Left renal pelvis (tissue), 4 donors: Measurements from ENCODE around the gene RBPJ. TPM values are rescaled to one million over a fixed set of nuclear protein-coding genes. Genes with fewer than 3 reads are reported as not detected.
"Not testable (repeated sequence)": the region's sequence is repeated elsewhere in the genome, so short reads cannot be mapped to it uniquely, and the experiment has no call there.

Source experiments
- DNase-seq, 4 donors: peaks; one replicate each; pipeline ENCODE4 v3.0.0-alpha.2; 2013; ENCODE audit warnings: low read depth in 4 of 4, low spot score in 3 of 4
- polyA plus RNA-seq, 4 donors: library from polyadenylated mRNA; unstranded; fragments of 120-200 nt; gene quantifications; one replicate each; pipeline ENCODE4 v1.2.1, GENCODE V29; 2013; ENCODE audit not compliant: insufficient read length in 4 of 4

The RBPJ gene
- polyA plus RNA-seq, 4 donors, result 80.2 to 106 (median 85.4) TPM

DNA sequence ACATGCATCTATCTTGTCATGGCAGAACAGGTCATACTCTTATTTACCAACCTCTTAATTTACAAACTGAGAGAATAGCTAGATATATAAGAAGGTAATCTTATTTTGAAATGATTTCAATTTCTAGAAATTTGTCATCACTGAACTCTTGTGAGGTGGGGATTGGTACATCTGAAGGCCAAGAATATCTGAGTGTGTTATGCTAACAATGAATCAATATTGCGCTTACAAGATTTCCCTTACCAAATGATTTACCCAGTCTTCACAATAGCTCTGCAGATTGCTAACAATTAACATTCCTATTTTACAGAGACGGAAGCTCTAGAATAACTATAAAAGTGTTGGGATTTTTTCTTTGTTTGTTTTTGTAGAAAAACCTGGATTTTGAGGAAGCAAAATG, 48.3 kb downstream of the RBPJ start:
- DNase-seq, result no peak

DNA sequence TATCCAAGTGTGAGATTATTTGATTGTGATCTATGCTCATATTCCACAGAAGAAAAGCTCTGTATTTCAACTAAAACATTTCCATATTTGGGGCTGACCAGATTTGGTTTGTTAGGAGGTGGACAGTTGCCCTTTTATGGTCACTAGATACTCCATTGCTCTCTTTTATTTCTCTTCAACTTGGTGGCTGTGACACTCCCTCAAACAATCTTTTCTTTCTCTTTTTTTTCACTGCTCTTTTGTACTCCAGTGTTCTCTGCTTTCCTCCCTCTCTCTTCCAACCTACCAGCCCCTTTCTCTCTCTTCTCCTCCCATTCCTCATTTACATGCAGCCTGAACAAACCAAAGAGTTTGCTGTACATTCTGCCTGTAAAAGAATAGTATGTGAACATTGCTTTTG, 48.8 kb downstream of the RBPJ start:
- DNase-seq, result no peak

DNA sequence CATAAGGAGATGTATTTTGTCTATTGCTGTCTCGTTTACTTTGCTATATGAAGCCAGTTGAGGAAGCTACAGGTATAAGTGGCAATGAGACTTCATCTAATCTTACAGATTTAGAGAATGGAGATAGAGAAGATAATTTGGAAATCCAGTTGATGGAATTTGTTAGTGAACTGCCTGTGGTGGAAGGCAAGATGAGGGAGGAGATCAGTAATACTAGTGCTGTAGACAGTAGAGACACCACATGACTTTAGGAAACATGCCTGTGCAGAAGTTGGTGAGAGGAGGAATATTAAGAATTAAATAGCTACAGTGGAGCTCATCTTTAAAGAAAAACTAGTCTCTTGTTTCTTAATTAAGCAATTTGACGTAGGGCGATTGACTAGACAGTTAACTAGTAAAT, 51.3 kb downstream of the RBPJ start:
- no peak for DNase-seq

DNA sequence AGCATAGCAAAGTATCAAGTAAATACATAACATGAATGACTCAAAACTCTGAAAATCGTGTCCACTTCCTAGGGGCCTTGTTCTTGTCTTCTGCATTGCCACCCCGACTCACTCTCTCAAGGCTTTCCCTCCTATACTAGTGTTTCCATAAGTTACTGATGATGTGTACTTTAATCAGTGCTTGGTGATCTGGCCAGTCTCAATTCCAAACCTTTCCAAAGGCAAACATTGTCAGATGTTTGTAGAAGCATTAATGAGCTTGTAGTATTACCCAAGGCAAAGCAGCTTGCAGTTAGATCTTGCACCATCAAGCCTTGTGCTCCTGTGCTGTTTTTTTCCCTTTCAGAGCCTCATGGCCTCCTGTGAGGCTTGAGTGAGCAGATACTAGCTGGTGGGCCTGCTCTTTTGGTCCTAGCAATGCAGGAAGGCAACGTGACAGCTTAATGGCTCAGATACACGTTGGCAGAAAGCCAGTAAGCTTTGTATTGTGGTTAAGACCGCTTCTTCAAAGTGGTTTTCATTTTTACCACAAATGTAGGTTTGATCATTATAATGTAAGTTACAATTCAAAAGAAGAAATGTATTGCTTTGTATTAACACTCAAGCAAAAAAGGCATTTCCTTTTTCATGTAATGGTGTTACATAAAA, 51.8 kb downstream of the RBPJ start:
- peak; percentile 19 to 41 (median 32) for DNase-seq

DNA sequence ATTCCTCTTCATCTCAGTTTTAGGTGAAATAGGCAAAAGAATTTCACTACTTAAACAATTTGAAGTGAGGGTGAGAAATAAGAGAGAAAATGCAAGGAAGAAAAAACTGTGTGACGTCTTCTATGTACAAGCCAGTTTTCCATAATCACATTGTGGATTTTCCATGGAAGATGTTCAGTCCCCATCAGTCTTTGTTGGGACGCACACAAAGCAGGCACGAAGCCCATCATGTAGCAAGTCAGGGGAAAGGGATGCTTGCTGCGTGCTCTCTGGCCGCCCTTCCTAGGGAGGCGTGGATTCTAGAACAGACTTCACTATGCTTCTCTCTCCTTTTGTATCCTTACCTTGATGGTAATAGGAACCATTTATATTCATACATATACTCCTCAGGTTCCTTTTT, 54.7 kb downstream of the RBPJ start:
- DNase-seq, result no peak

DNA sequence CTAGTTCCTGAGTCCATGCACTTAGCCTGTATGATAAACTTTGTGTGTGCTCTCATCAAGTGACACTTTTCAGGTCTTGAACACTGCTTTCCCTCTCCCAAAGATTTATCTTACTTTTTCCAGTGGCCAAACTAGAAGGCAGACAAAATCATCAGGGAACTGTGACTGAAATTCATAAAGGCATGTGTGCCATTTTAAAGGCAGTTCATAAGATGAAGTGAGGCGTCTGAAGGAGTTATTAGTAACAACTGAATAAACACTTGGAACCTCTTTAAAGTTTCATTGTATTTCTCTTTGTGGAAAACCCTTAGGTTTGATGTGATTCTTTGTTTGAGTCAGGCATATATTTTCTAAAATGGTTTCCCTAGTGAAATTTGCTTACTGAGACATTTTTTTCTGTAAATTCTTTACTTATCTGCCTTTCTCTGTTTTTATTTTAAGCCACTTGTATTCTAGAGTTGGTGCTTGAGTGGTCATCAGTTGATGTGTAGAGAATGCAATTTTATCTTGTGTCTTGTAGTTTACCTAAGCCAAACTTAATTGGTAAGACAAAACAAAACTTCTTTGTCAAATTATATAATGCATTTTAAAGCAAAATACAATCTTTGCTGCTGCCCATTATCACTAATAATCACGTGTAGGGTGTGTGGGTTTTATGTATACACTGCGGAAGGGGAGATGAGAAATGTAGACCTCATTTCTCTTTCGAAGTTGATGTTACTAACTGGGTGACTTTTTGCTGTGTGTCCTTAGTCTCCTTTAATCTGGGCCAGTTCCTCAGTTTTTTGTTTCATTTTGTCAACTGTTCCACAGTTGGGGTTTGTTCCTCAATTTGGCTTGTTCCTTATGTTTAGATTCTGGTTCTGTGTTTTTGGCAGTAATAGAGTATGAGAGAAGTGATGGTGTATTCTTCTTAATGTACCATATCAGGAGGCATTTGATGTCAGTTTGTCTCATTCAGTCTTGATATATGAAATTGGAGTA, 56.8 kb downstream of the RBPJ start:
- no peak for DNase-seq

DNA sequence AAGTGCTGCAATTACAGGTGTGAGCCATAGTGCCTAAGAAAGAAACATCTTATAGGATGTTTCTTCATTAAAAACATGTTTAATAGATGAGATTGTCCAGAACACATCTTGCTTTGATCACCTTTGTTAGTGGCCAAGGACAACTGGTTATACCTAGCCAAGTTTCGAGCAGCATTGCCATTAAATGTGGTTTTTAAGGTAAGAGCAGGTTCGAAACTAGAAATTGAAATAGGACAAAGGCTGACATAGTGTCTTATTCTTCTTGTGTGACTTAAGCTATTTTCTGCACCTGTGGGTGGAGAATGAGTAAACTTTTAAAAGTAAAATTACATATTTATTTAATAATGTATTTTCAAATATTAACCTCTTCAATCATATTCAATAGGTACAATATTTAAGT, 59.0 kb downstream of the RBPJ start:
- DNase-seq, result no peak

DNA sequence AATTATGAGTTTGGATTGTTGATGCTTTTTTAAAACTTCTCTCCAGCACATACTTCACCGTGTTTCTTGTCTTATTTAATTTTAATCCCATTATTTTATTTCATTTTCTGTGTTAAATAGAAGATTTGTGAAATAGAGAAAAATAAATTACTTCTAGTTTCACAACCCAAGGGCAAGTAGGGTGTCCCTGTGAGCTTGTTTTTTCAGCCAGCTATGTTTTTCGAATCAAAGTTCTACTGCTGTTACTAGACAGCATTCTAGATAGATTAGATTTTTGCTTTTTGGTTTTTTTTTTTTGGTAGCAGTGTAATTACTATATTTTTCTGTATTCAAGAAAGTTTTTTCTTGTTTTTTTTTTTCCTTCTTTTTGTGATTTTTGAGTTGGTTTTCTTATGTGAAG, 59.9 kb downstream of the RBPJ start:
- no peak for DNase-seq

DNA sequence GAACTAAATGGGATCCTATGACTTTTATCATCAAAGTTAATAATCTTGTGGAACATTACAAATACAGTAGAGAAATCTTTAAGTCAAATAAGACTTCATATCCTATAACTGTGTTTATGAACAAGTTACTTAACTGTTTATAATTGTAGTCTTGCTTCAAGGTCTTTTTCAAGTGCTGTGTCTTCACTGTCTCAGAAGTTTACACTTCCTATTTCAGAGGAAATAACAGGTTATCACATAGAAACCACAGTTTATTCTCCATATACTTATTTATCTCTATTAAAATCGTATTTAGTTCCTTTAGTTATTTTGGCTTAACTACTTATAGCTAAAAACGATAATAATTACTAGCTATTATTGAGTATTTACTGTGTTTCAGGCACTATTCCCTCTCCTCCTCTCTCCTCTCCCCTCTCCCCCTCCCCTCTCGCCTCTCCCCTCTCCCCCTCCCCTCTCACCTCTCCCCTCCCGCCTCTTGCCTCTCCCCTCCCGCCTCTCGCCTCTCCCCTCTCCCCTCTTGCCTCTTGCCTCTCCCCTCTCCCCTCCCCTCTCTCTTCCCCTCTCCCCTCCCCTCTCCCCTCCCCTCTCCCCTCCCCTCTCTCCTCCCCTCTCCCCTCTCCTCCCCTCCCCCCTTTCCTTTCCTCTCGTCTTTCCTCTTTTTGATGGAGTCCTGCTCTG, 63.7 kb downstream of the RBPJ start:
- no peak for DNase-seq

DNA sequence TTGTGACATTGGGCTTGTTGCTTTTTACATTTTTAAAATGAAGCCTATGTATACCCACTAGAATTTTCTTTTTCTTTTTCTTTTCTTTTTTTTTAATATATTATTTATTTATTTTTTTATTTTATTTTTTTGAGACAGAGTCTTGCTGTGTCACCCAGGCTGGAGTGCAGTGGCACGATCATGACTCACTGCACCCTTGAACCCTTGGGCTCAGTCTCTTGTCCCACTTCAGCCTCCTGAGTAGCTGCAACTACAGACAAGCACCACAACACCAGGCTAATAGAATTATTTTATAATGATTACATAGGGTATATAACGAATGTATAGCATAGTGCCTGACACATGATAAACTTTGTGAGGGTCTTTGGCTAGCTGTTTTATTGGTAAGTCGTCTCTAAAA, 64.9 kb downstream of the RBPJ start:
- no peak for DNase-seq

DNA sequence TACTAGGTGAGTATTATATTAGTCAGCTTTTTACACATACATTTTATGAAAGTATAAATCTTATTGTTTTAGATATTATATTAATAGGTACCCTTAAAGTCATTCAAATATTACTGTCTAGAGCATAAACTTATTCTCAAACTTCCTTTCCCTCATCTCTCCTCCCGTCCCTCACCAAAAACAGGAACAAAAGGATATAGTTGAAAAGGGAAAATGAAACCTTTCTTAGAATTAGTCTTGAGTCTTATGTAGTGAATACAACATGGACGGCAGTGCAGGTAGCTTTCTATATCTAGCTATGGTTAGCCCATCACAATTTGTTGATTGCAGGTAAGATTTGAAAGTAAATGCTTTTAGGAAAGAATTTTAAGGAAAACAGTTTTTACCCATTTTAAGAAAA, 65.6 kb downstream of the RBPJ start:
- no peak for DNase-seq

DNA sequence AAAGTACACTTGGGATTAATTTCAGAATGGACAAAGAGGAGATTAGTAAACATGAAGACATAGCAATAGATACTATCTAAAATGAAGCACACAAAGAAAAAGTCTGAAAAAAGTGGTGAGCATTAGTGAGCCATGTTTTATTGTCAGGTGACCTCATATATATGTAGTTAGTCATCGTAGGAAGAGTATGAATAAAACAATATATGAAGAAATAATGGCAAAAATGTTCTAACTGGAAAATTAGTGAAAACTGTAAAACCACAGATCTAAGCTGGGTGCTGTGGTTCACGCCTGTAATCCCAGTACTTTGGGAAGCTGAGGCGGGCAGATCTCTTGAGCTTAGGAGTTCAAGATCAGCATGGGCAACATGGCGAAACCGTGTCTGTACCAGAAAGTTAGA, 67.9 kb downstream of the RBPJ start:
- DNase-seq, result no peak

DNA sequence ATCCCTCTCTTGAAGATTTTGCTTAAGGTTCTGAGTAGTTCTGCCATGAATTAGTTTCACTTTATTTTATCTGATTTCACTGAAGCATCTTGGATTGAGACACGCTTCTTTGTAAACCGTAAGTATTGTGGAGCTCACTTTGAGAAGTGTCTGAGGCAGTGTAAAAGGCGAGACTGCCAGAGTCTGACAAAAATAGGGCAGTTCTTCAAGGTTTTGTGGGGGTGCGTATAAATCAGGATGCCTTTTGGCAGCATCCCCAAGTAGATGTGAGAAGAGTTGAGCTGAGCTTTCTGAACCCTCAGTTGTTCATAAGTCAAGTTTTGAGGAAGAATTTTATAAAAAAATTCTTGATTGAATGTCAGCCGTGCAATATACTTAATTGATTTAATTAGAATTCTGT, 76.3 kb downstream of the RBPJ start:
- DNase-seq, result no peak

DNA sequence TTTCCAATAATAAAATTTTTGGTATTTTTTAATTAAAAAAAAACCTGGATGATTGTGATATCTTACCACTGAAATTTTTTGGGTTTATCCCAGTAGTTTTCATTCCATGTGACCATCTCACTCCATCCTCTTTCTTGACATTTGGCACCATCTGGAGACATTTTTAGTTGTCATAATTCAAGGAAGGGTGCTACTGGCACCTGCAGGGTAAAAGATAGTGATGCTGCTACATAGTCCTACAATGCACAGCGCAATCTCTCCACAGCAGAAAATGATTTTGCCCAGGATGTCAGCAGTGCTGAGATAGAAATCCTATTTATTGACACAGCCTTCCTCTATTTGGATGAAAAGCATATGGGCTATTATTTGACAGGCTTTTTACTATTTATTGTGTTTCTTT, 79.3 kb downstream of the RBPJ start:
- DNase-seq, result no peak

DNA sequence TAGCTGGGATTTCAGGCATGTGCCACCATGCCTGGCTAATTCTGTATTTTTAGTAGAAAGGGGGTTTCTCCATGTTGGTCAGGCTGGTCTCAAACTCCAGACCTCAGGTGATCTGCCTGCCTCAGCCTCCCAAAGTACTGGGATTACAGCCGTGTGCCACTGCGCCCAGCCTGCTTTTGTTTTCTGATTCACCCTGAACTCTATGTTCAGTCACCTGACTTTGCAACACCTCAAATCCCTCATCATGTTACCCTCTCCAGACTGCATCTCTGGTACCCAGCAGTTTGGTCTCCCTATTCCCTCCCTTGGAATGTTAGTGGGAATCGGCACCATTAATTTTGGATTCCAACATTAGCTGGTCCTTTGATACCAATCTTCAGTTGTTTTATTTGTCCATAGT, 81.2 kb downstream of the RBPJ start:
- not testable (repeated sequence) for DNase-seq

DNA sequence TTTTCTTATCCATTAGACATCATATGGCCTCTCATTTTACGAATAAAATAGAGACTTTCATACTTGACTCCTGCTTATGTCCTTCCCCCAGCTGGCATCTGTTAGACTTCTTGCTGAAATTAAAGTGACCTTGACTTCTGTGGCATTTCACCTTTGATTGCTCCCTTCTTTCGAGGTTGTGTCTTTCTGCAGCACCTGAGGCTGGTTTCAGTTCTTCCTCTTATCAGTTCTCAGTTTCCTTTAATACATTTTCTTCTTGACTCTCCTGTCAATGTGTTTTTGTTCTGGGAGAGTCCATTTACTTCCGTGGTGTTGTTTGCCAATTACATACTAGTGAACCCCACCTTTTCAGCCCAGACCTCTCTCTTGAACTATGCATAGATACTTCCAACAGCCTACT, 81.6 kb downstream of the RBPJ start:
- DNase-seq, result no peak

DNA sequence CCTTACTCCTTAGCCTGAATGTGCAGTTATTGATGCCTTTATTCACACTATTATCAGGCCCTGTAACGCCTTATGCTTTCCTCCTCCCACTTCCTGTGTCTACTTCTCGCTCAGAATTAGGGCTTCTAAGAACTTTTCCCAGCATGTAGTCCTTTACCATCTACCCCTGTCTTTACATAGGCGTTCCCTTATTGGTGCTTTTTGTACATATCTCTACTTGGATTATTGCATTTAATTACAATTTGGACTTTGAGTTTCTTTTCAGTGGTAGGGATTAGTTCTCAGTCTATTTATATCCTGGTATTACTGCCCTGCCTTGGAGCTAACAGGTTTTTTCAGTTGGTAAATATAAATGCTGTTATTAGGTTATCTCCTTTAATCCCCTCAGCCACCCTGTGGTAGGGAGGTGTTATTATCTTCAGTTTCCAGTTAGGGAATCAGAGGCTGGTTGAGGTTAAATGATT, 84.0 kb downstream of the RBPJ start:
- no peak for DNase-seq

DNA sequence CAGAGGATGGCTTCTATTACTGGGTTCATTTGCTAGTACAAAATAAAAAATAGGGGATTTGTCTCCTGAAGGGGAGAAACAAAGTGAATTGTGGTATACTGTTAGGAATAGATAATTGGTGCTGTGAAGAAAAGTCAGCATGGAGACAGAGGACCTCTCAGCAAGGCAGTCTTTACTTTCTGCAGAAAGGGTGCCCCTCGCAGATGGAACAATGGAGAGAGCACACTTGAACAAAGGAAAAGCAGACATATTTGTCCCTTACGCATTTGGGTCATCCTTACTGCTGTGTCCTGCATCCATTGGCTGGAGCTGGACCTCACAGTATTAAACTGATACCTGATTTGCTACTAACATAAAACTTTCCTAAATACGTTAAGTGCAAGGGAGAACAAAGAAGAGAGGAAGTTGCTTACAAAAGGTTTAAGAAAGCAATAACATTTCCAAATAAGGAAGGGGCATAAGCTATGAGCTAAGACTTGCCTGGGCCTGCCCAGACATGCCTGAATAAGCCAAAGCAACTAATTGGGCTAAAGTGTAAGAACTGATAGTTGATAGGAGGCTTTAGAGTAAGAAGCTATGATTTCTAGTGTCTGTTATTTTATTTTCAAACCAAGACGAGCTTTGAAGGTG, 85.6 kb downstream of the RBPJ start:
- DNase-seq, result no peak

DNA sequence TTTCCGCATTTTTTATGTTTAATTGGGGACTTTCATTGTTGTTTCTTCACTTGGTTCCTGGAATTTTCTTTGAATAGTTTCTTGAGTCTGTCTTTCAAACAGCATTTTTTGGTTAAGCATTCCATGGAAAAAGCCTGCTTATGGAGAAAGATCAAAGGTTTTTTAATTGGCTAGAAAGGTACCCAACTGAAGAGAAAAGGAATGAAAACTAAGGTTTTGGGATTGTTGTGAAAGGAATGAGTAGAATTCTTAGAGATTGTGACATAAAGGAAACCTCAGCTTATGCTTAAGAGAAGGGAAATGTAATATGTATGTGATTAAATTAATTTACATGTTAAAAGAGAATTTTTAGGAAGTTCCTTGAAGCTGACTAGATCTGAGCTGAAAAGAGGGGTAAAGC, 86.7 kb downstream of the RBPJ start:
- DNase-seq, result no peak

DNA sequence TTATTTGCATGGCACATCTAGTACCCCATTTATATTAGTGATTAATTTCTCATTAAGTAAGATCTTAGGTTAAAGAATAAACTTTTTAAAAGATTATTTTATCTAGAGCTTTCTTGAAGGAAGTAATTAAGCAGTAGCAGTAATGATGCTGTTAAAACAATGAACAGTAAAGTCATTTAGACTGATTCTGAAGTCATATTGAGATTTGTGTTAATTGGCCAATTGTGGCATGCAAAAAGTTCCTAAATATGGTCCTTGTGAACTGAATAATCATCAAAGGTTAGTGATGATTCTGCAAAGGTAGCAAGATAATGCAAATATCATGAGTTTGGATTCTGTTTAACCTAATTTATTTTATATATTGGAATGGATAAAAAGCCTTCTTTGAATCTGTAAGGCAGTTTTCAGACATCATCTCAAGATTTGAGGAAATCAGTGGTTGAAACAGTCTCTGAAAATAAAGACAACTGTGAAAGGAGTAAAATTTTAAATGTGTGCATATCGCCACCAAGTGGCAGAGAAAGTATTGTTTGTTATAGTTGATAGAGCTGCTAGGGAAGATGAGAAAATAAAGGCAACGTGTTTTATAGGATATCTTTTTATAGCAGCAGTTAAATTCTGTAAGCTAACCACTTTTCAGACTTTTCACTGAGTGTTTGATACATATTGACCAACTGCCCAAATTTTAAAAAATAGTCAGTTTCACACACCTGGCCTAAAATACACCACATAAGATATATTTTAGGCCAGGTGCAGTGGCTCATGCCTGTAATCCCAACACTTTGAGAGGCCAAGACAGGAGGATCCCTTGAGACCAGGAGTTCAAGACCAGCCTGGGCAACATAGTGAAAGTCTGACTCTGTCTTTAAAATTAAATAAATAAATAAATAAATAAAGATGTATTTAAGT, 89.8 kb downstream of the RBPJ start:
- peak; percentile 21 to 37 (median 28) for DNase-seq
